ENCODE data around the gene IL2RG.

Gene IL2RG

GRCh38 chrX:71067712-71068043, 43.7 kb downstream of the IL2RG start:
- peaks cover 8% of the 10 kb centered on the region; the same call in 1 of the 2 replicates for H3K36me3 ChIP-seq (ENCODE audit: low read depth)
- peaks cover 5% of the 10 kb centered on the region for H3K4me1 ChIP-seq (ENCODE audit: insufficient read depth, poor library complexity, severe bottlenecking)
- no peaks in the 10 kb centered on the region for H3K9me3 ChIP-seq (ENCODE audit: severe bottlenecking)
- DNase-seq (ENCODE audit: low spot score) = no peak
- TF ChIP-seq, protein P1, sequence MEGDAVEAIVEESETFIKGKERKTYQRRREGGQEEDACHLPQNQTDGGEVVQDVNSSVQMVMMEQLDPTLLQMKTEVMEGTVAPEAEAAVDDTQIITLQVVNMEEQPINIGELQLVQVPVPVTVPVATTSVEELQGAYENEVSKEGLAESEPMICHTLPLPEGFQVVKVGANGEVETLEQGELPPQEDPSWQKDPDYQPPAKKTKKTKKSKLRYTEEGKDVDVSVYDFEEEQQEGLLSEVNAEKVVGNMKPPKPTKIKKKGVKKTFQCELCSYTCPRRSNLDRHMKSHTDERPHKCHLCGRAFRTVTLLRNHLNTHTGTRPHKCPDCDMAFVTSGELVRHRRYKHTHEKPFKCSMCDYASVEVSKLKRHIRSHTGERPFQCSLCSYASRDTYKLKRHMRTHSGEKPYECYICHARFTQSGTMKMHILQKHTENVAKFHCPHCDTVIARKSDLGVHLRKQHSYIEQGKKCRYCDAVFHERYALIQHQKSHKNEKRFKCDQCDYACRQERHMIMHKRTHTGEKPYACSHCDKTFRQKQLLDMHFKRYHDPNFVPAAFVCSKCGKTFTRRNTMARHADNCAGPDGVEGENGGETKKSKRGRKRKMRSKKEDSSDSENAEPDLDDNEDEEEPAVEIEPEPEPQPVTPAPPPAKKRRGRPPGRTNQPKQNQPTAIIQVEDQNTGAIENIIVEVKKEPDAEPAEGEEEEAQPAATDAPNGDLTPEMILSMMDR (IDR thresholded peaks at IDR 0.05; ENCODE audit: poor library complexity, severe bottlenecking) = no peak
- peak; percentile 28 for ATAC-seq (ENCODE audit: low read depth)
- H3K27me3 ChIP-seq (ENCODE audit: insufficient read depth, poor library complexity, severe bottlenecking) = no peaks in the 10 kb centered on the region
- peak overlapping the region; percentile 99 for H3K4me3 ChIP-seq (ENCODE audit: severe bottlenecking)
- peak overlapping the region; percentile 66 for H3K27ac ChIP-seq (ENCODE audit: poor library complexity, severe bottlenecking)

DNA sequence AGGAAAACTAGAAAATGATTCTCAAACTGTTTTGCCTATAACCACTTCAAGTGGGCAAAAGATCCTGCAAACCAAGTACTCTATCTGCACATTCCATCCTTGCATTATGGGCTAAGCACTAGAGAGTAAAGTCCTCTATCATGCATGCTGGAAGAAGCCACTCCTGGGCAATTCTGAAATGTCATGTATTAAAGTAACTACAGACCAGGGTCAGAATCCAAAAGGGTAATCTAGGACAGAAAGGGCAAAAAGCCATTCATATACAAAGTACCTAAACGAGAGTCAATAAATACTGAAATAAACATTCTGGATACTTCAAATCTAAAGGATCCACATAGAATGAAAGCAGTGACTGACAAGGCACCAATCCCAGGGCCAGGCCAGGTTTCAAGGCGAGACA, 44.3 kb downstream of the IL2RG start:
- peak overlapping the region; percentile 99 for H3K4me3 ChIP-seq (ENCODE audit: severe bottlenecking)
- H3K36me3 ChIP-seq (ENCODE audit: low read depth) = peaks cover 12% of the 10 kb centered on the region; the same call in 1 of the 2 replicates
- ATAC-seq (ENCODE audit: low read depth) = no peak
- H3K27me3 ChIP-seq (ENCODE audit: insufficient read depth, poor library complexity, severe bottlenecking) = no peaks in the 10 kb centered on the region
- no peaks in the 10 kb centered on the region for H3K9me3 ChIP-seq (ENCODE audit: severe bottlenecking)
- no peak for DNase-seq (ENCODE audit: low spot score)
- H3K4me1 ChIP-seq (ENCODE audit: insufficient read depth, poor library complexity, severe bottlenecking) = no peaks in the 10 kb centered on the region
- H3K27ac ChIP-seq (ENCODE audit: poor library complexity, severe bottlenecking) = peak overlapping the region; percentile 66
- TF ChIP-seq, protein P1 (IDR thresholded peaks at IDR 0.05; ENCODE audit: poor library complexity, severe bottlenecking) = no peak

- no peak for DNase-seq (ENCODE audit: low spot score)
- Histone ChIP-seq H3K4me3 (ENCODE audit: severe bottlenecking) (no peak overlapping the region), H3K27ac (ENCODE audit: poor library complexity, severe bottlenecking) (no peak overlapping the region), H3K27me3 (ENCODE audit: insufficient read depth, poor library complexity, severe bottlenecking) (no peaks in the 10 kb centered on the region), H3K36me3 (ENCODE audit: low read depth) (peaks cover 33% of the 10 kb centered on the region), H3K4me1 (ENCODE audit: insufficient read depth, poor library complexity, severe bottlenecking) (no peaks in the 10 kb centered on the region), H3K9me3 (ENCODE audit: severe bottlenecking) (no peaks in the 10 kb centered on the region)
- no peak for ATAC-seq (ENCODE audit: low read depth)
- TF ChIP-seq, protein P1 (IDR thresholded peaks at IDR 0.05; ENCODE audit: poor library complexity, severe bottlenecking) = no peak
These were observed 51.2 kb downstream of the IL2RG start for GRCh38 chrX:71060127-71060526.

GRCh38 chrX:71057848-71058530, 53.4 kb downstream of the IL2RG start:
- Histone ChIP-seq H3K36me3 (ENCODE audit: low read depth) (peaks cover 27% of the 10 kb centered on the region), H3K4me1 (ENCODE audit: insufficient read depth, poor library complexity, severe bottlenecking) (no peaks in the 10 kb centered on the region), H3K9me3 (ENCODE audit: severe bottlenecking) (no peaks in the 10 kb centered on the region), H3K4me3 (ENCODE audit: severe bottlenecking) (no peak overlapping the region), H3K27me3 (ENCODE audit: insufficient read depth, poor library complexity, severe bottlenecking) (no peaks in the 10 kb centered on the region), H3K27ac (ENCODE audit: poor library complexity, severe bottlenecking) (no peak overlapping the region)
- TF ChIP-seq, protein P1 (IDR thresholded peaks at IDR 0.05; ENCODE audit: poor library complexity, severe bottlenecking) = no peak
- no peak for DNase-seq (ENCODE audit: low spot score)
- no peak for ATAC-seq (ENCODE audit: low read depth)
